ENCODE measurements around the gene ZNF605. TPM values are rescaled to one million over a fixed set of nuclear protein-coding genes. Genes with fewer than 3 reads are reported as not detected.

ZNF605 gene
- 6.0 TPM for total RNA-seq (2013)
- polyA plus RNA-seq (1 to 10 TPM in 1 of 3 donors, under 1 TPM in 2; 0.32 to 1.9 (median 0.80) TPM), polyA minus RNA-seq (0.24 and 0.97 TPM in 2 replicates), total RNA-seq (0.75 to 5.3 (median 3.7) reads per million in 11 experiments)

- intact Hi-C loops (cut with micrococcal nuclease) = loop anchor here in 1 of 2 donors (2.0 to 5.0 kb wide), 2 partner anchors 29 to 81 kb away; partner anchors contain the start of gene ZNF84
- peaks cover 65 to 74% of the 10 kb centered on the region in 2 donors for H3K9me3 ChIP-seq (replicated peaks in 1 of 2; ENCODE audit: control insufficient read depth in 1 of 2, insufficient read depth in 1 of 2, low read length in 2 of 2)
- WGBS (ENCODE audit: insufficient coverage) = under 1% methylated on average over 57 of the region's 67 CpGs
- peak within 1 kb of the TSS; percentile 25 to 91 (median 82) for H3K27ac Mint-ChIP-seq
- H3K4me3 ChIP-seq (replicated peaks in 1 of 3; ENCODE audit: low read depth in 2 of 3, low read length in 3 of 3) = peak within 1 kb of the TSS; percentile 62 to 95 (median 94)
- H3K27me3 ChIP-seq (ENCODE audit: control insufficient read depth in 2 of 2, insufficient read depth in 2 of 2, low read length in 2 of 2) = no peaks in the 10 kb centered on the region
- H3K9ac ChIP-seq (ENCODE audit: insufficient read depth, low read length, poor library complexity, severe bottlenecking) = peak within 1 kb of the TSS; percentile 83
- no peaks in the 10 kb centered on the region for H3K79me2 ChIP-seq (ENCODE audit: insufficient read depth, low read length)
- H2AFZ ChIP-seq (ENCODE audit: insufficient read depth, low read depth, low read length, poor library complexity, severe bottlenecking) = peak within 1 kb of the TSS; percentile 91
- H3K4me1 ChIP-seq (ENCODE audit: control insufficient read depth in 1 of 2, insufficient read depth in 2 of 2, low read length in 2 of 2) = peaks cover 12 to 15% of the 10 kb centered on the region in 2 donors
- peaks cover 0 to 3% (median 0%) of the 10 kb centered on the region in 3 donors for H3K27me3 Mint-ChIP-seq (ENCODE audit: low read depth in 3 of 3)
- peak within 1 kb of the TSS; percentile 36 to 76 for H3K27ac ChIP-seq (ENCODE audit: low read depth in 1 of 2, low read length in 2 of 2)
- H3K36me3 ChIP-seq (replicated peaks in 1 of 2; ENCODE audit: control insufficient read depth in 1 of 2, insufficient read depth in 2 of 2, low read length in 2 of 2) = peaks cover 0 to 8% of the 10 kb centered on the region in 2 donors
- no peaks in the 10 kb centered on the region for H4K20me1 ChIP-seq (ENCODE audit: insufficient read depth, low read length)
- H3K4me1 Mint-ChIP-seq = peaks cover 19% of the 10 kb centered on the region
- peaks cover 3 to 6% of the 10 kb centered on the region in 2 donors for H3K36me3 Mint-ChIP-seq
- DNase-seq = peak; percentile 64 to 80 (median 69)
- H3K4me3 Mint-ChIP-seq = peak within 1 kb of the TSS; percentile 92
- TF ChIP-seq, protein P1, sequence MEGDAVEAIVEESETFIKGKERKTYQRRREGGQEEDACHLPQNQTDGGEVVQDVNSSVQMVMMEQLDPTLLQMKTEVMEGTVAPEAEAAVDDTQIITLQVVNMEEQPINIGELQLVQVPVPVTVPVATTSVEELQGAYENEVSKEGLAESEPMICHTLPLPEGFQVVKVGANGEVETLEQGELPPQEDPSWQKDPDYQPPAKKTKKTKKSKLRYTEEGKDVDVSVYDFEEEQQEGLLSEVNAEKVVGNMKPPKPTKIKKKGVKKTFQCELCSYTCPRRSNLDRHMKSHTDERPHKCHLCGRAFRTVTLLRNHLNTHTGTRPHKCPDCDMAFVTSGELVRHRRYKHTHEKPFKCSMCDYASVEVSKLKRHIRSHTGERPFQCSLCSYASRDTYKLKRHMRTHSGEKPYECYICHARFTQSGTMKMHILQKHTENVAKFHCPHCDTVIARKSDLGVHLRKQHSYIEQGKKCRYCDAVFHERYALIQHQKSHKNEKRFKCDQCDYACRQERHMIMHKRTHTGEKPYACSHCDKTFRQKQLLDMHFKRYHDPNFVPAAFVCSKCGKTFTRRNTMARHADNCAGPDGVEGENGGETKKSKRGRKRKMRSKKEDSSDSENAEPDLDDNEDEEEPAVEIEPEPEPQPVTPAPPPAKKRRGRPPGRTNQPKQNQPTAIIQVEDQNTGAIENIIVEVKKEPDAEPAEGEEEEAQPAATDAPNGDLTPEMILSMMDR (IDR thresholded peaks at IDR 0.05) = no peak
- peak within 1 kb of the TSS; percentile 78 for H3K4me2 ChIP-seq (replicated peaks; ENCODE audit: extremely low read depth, low read length, poor library complexity, severe bottlenecking)
- peaks cover 35 to 58% (median 41%) of the 10 kb centered on the region in 7 donors for H3K9me3 Mint-ChIP-seq
Observed at GRCh38 chr12:132956011-132956788, at the start of gene ZNF605. TSS of gene ZNF605 (minus strand) at chr12:132956306. CDS start at chr12:132945635, 10,671 bp downstream.

DNA sequence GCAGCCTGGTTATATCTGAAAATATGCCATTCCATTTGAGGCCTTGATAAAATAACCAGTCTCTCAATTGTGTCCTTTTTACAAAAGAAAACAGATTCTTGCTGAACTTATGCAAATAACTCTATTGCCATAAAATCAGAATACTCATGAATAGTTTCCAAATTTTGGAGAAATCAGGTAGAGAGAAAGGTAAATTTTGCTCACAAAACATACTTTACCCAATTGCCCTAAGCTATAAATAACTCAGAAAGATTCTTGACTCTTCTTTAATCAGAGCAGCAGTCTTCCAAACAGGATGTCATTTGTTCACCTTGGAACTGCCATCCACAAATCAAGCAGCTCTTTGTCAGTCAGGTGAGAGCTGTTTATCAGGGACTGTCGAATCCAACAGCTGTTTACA lies 42.6 kb upstream of the ZNF605 start:
- no peak overlapping the region for H3K4me2 ChIP-seq (replicated peaks; ENCODE audit: extremely low read depth, low read length, poor library complexity, severe bottlenecking)
- peaks cover 58 to 97% (median 92%) of the 10 kb centered on the region in 7 donors for H3K9me3 Mint-ChIP-seq

More for the DNA sequence above, 42.6 kb upstream of the ZNF605 start:
- H4K20me1 ChIP-seq (ENCODE audit: insufficient read depth, low read length) = no peaks in the 10 kb centered on the region
- H3K27ac ChIP-seq (ENCODE audit: low read depth in 1 of 2, low read length in 2 of 2) = no peak overlapping the region
- H3K4me1 ChIP-seq (ENCODE audit: control insufficient read depth in 1 of 2, insufficient read depth in 2 of 2, low read length in 2 of 2) = no peaks in the 10 kb centered on the region
- no peak for DNase-seq
- no peak overlapping the region for H3K4me3 ChIP-seq (replicated peaks in 1 of 3; ENCODE audit: low read depth in 2 of 3, low read length in 3 of 3)
- Mint-ChIP-seq H3K27me3 (ENCODE audit: low read depth in 3 of 3) (peaks cover 0 to 1% (median 0%) of the 10 kb centered on the region in 3 donors), H3K27ac (no peak overlapping the region), H3K36me3 (peaks cover 25 to 56% of the 10 kb centered on the region in 2 donors), H3K4me3 (no peak overlapping the region), H3K4me1 (no peaks in the 10 kb centered on the region)
- no peaks in the 10 kb centered on the region for H3K27me3 ChIP-seq (ENCODE audit: control insufficient read depth in 2 of 2, insufficient read depth in 2 of 2, low read length in 2 of 2)
- peaks cover 3 to 72% of the 10 kb centered on the region in 2 donors for H3K36me3 ChIP-seq (replicated peaks in 1 of 2; ENCODE audit: control insufficient read depth in 1 of 2, insufficient read depth in 2 of 2, low read length in 2 of 2)
- H3K79me2 ChIP-seq (ENCODE audit: insufficient read depth, low read length) = peaks cover 44% of the 10 kb centered on the region
- TF ChIP-seq, protein P1 (IDR thresholded peaks at IDR 0.05) = no peak
- intact Hi-C loops (cut with micrococcal nuclease) = no loop called here
- WGBS (ENCODE audit: insufficient coverage) = 43% methylated on average over 1 of the region's 1 CpG
- H2AFZ ChIP-seq (ENCODE audit: insufficient read depth, low read depth, low read length, poor library complexity, severe bottlenecking) = no peak overlapping the region
- H3K9ac ChIP-seq (ENCODE audit: insufficient read depth, low read length, poor library complexity, severe bottlenecking) = no peak overlapping the region
- H3K9me3 ChIP-seq (replicated peaks in 1 of 2; ENCODE audit: control insufficient read depth in 1 of 2, insufficient read depth in 1 of 2, low read length in 2 of 2) = peaks cover 89 to 95% of the 10 kb centered on the region in 2 donors

All from CD14-positive monocyte (primary cell).